DOHH2 (cell line): Measurements from ENCODE around the gene XAGE3.

Experiments
- H3F3A ChIP-seq: fragments of 200-600 bp; sonication (generic), shearing (Covaris generic); 2 replicates; pipeline ENCODE4 v1.6.0; 2016; ENCODE audit warnings: antibody characterized with exemption, mild to moderate bottlenecking; ENCODE audit not compliant: control insufficient read depth, insufficient read depth
- H3K27ac ChIP-seq: fragments of 200-600 bp; sonication (generic); 2 replicates; pipeline ENCODE4 v1.5.1; 2014; ENCODE audit warnings: low read depth, mild to moderate bottlenecking, low read length, moderate library complexity
- H3K27me3 ChIP-seq: fragments of 200-600 bp; sonication (generic); 2 replicates; pipeline ENCODE4 v1.6.1; 2014; ENCODE audit warnings: mild to moderate bottlenecking, low read length, mixed read lengths; ENCODE audit not compliant: control insufficient read depth
- H3K36me3 ChIP-seq: fragments of 200-600 bp; sonication (generic); 2 replicates; pipeline ENCODE4 v1.6.1; 2014; ENCODE audit warnings: mild to moderate bottlenecking, low read length, moderate library complexity, mixed read lengths; ENCODE audit not compliant: control insufficient read depth
- H3K4me1 ChIP-seq: fragments of 200-600 bp; sonication (generic); 2 replicates; pipeline ENCODE4 v1.6.1; 2014; ENCODE audit warnings: mild to moderate bottlenecking, low read length, mixed read lengths; ENCODE audit not compliant: control insufficient read depth
- H3K4me2 ChIP-seq: fragments of 200-600 bp; sonication (generic); 2 replicates; pipeline ENCODE4 v1.6.0; 2014; ENCODE audit warnings: mild to moderate bottlenecking, low read length, moderate library complexity
- H3K4me3 ChIP-seq: fragments of 200-600 bp; sonication (generic); 2 replicates; pipeline ENCODE4 v1.5.1; 2014; ENCODE audit warnings: mild to moderate bottlenecking, low read length, mixed read lengths
- H3K79me2 ChIP-seq: fragments of 200-600 bp; sonication (generic); 2 replicates; pipeline ENCODE4 v1.6.1; 2014; ENCODE audit warnings: mild to moderate bottlenecking, low read length, mixed read lengths; ENCODE audit not compliant: control insufficient read depth
- H3K9me2 ChIP-seq: fragments of 200-600 bp; sonication (generic); replicated peaks from 2 replicates; pipeline ENCODE4 v1.6.1; 2014; ENCODE audit warnings: mild to moderate bottlenecking, low read length, mixed read lengths; ENCODE audit not compliant: control insufficient read depth
- H3K9me3 ChIP-seq: fragments of 200-600 bp; sonication (generic); 2 replicates; pipeline ENCODE4 v1.6.1; 2014; ENCODE audit warnings: antibody characterized with exemption, low read length, mixed read lengths; ENCODE audit not compliant: control insufficient read depth, insufficient read depth
- H4K20me1 ChIP-seq: fragments of 200-600 bp; sonication (generic); 2 replicates; pipeline ENCODE4 v1.6.0; 2014; ENCODE audit warnings: low read depth, mild to moderate bottlenecking, antibody characterized with exemption, low read length, moderate library complexity; ENCODE audit not compliant: control insufficient read depth, insufficient read depth
- EZH2phosphoT487 ChIP-seq: fragments of 200-600 bp; sonication (generic); IDR thresholded peaks from 2 replicates; pipeline ENCODE4 v1.6.1; 2017; ENCODE audit warnings: borderline replicate concordance, mild to moderate bottlenecking, antibody characterized with exemption, low read length, moderate library complexity, mixed read lengths
- TF ChIP-seq, protein P1 (sequence below): fragments of 200-600 bp; sonication (generic); IDR thresholded peaks from one replicate; pipeline ENCODE4 v1.5.1; 2014; ENCODE audit warnings: antibody characterized with exemption, mild to moderate bottlenecking, low read depth, low read length; ENCODE audit not compliant: poor library complexity, severe bottlenecking

XAGE3 gene

GRCh38 chrX:52824608-52825007 lies 43.3 kb downstream of the XAGE3 start:
- H3F3A ChIP-seq: no peaks in the 10 kb centered on the region
- H3K79me2 ChIP-seq: no peaks in the 10 kb centered on the region
- H3K27ac ChIP-seq: no peak overlapping the region
- H3K4me1 ChIP-seq: no peaks in the 10 kb centered on the region
- no peak overlapping the region for H3K4me2 ChIP-seq
- H3K4me3 ChIP-seq: no peak overlapping the region
- H3K36me3 ChIP-seq: no peaks in the 10 kb centered on the region
- TF ChIP-seq, protein P1, sequence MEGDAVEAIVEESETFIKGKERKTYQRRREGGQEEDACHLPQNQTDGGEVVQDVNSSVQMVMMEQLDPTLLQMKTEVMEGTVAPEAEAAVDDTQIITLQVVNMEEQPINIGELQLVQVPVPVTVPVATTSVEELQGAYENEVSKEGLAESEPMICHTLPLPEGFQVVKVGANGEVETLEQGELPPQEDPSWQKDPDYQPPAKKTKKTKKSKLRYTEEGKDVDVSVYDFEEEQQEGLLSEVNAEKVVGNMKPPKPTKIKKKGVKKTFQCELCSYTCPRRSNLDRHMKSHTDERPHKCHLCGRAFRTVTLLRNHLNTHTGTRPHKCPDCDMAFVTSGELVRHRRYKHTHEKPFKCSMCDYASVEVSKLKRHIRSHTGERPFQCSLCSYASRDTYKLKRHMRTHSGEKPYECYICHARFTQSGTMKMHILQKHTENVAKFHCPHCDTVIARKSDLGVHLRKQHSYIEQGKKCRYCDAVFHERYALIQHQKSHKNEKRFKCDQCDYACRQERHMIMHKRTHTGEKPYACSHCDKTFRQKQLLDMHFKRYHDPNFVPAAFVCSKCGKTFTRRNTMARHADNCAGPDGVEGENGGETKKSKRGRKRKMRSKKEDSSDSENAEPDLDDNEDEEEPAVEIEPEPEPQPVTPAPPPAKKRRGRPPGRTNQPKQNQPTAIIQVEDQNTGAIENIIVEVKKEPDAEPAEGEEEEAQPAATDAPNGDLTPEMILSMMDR: no peak
- no peak for TF ChIP-seq EZH2phosphoT487
- no peaks in the 10 kb centered on the region for H3K9me3 ChIP-seq
- H3K9me2 ChIP-seq: no peaks in the 10 kb centered on the region
- H3K27me3 ChIP-seq: no peaks in the 10 kb centered on the region
- no peaks in the 10 kb centered on the region for H4K20me1 ChIP-seq

DNA sequence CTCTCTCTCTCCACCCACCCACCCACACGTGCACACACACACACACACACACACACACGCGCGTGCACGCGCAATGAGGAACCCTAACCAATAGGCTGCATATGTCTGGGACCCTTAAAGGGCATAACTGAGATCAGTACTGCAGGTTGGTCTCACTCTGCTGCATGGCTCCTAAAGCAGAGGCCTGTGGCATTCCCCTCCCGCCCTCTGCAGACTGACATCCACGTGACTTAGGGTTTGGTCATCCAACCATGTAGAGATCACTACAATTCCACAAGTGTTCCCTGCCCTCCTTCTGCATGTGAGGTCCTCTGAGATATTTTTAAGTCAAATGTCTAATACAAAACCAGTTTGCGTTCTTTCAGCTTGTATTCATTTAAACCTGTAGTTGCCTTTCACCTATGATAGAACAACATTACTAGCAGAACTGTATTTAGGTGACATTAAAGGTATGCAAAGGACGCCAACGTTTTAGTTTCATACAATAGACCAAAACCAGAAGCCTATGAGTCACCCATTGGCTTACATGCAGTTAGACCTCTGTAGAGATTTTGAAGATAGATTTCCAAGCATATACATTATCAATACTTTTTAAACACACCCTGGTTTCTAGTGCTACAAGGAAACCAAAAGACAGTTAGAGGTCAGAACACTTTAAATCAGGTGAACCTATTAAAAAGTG lies 46.7 kb downstream of the XAGE3 start:
- Histone ChIP-seq H3K27ac (no peak overlapping the region), H3K4me1 (no peaks in the 10 kb centered on the region), H3K4me3 (no peak overlapping the region), H3K36me3 (no peaks in the 10 kb centered on the region), H3K27me3 (no peaks in the 10 kb centered on the region), H3K4me2 (no peak overlapping the region), H3K79me2 (no peaks in the 10 kb centered on the region), H3K9me2 (no peaks in the 10 kb centered on the region), H3F3A (no peaks in the 10 kb centered on the region), H4K20me1 (no peaks in the 10 kb centered on the region), H3K9me3 (no peaks in the 10 kb centered on the region)
- TF ChIP-seq EZH2phosphoT487: no peak
- TF ChIP-seq, protein P1: no peak

DNA sequence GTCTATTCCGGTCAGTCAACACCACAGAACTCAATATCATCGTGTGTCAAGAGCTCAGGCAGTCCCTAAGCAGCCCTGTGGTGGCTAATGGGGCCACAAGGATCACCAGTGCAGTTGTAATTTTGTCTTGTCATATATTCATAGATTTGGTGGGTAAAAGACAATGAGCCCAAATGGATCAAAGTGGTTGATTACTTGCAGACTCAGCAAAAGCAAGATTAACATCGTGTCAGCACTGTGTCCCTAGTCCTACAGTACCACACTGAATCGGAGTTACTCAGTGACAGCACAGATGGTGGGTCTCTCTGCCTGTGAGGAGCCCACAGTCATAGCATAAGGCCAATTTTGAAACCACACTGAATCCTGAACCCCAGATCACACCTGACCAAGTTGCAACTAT lies 48.1 kb downstream of the XAGE3 start:
- TF ChIP-seq, protein P1: no peak
- no peak for TF ChIP-seq EZH2phosphoT487
- no peaks in the 10 kb centered on the region for H3K27me3 ChIP-seq
- H3K9me2 ChIP-seq: no peaks in the 10 kb centered on the region
- H4K20me1 ChIP-seq: no peaks in the 10 kb centered on the region
- no peak overlapping the region for H3K4me2 ChIP-seq
- no peaks in the 10 kb centered on the region for H3K4me1 ChIP-seq
- H3K9me3 ChIP-seq: no peaks in the 10 kb centered on the region
- no peak overlapping the region for H3K4me3 ChIP-seq
- H3F3A ChIP-seq: no peaks in the 10 kb centered on the region
- no peaks in the 10 kb centered on the region for H3K79me2 ChIP-seq
- H3K36me3 ChIP-seq: no peaks in the 10 kb centered on the region
- no peak overlapping the region for H3K27ac ChIP-seq
